Adrenal gland (tissue), 12 donors: ENCODE data around the gene MPP3. TPM values are rescaled to one million over a fixed set of nuclear protein-coding genes. Genes with fewer than 3 reads are reported as not detected.

Experiments
- DNase-seq, 7 donors: peaks; one replicate each; pipeline ENCODE4 v3.0.0-alpha.2; 2019 to 2020
- H3K27ac ChIP-seq, 5 donors: fragments of 200-600 bp; sonication (generic) in 4 of 5; 1 replicate in 3 of 5; 2 replicates in 2 of 5; pipeline versions ENCODE4 v1.5.1 to v1.8.0; 2016 to 2020; ENCODE audit warnings: mild to moderate bottlenecking in 1 of 5
- H3K27me3 ChIP-seq: fragments of 200-600 bp; 2 replicates; pipeline ENCODE4 v1.8.0; 2021
- H3K36me3 ChIP-seq, 2 donors: fragments of 200-600 bp; replicated peaks in 1 of 2; 1 replicate in 1 of 2; 2 replicates in 1 of 2; pipeline versions ENCODE4 v1.5.1 to v1.8.0; 2018 to 2022
- H3K4me1 ChIP-seq, 2 donors: fragments of 200-600 bp; replicated peaks in 1 of 2; 1 replicate in 1 of 2; 2 replicates in 1 of 2; pipeline versions ENCODE4 v1.5.1 to v1.8.0; 2018 to 2021
- H3K4me3 ChIP-seq, 4 donors: fragments of 200-600 bp; sonication (generic) in 3 of 4; one replicate each; pipeline ENCODE4 v1.5.1; 2016 to 2018
- H3K9me3 ChIP-seq, 3 donors: fragments of 200-600 bp; sonication (generic) in 1 of 3; replicated peaks in 1 of 3; 1 replicate in 2 of 3; 2 replicates in 1 of 3; pipeline versions ENCODE4 v1.5.1 to v1.8.0; 2016 to 2021
- CTCF ChIP-seq, 6 experiments: fragments of 450-650 bp in 4 of 6; fragments of 200-600 bp in 2 of 6; sonication (generic) in 1 of 6; IDR thresholded peaks; 1 replicate in 5 of 6; 2 replicates in 1 of 6; pipeline versions ENCODE4 v1.5.1 to v1.8.0; 2016 to 2021; ENCODE audit warnings: antibody characterized with exemption in 6 of 6, mild to moderate bottlenecking in 2 of 6, moderate library complexity in 1 of 6
- POLR2A ChIP-seq, 2 donors: fragments of 450-650 bp; IDR thresholded peaks; one replicate each; pipeline ENCODE4 v1.6.1; 2017; ENCODE audit warnings: antibody characterized with exemption in 2 of 2, mild to moderate bottlenecking in 2 of 2, moderate library complexity in 1 of 2
- WGBS, 4 donors: extraction: QIAGEN DNeasy Blood & Tissue Kit in 2 of 4; methylation state at CpG; one replicate each; pipeline versions ENCODE4 v1.1.5 to v1.1.7; 2013 to 2017; 5-methylcytosine and 5-hydroxymethylcytosine counted together
- intact Hi-C, 2 donors: fragments of 100-400 bp; cut with DNase I; formaldehyde crosslinking; loops; one replicate each; pipeline versions ENCODE4 v1.14.1 to v1.15.0; 2022 to 2023
- polyA plus RNA-seq, 3 donors: library from polyadenylated mRNA; stranded (reverse); fragments of 200-250 nt in 2 of 3; fragments of 350-450 nt in 1 of 3; fragmentation: Illumina TruSeq in 1 of 3; extraction: RNeasy Lipid Tissue Mini Kit (QIAGEN cat#74804) in 1 of 3; gene quantifications; one replicate each; pipeline ENCODE4 v1.2.3, GENCODE V29; 2013 to 2014
- total RNA-seq, 9 donors: library from RNA; depleted of rRNA in 4 of 9; stranded (reverse); fragments of >200 nt in 4 of 9; fragments of 120-200 nt in 1 of 9; fragmentation: NEBNext Ultra II Directional in 1 of 9; extraction: Animal tissue kit (Norgen Biotek cat#: 25700) in 1 of 9; gene quantifications; one replicate each; pipeline versions ENCODE4 v1.1.0 to v1.2.4, GENCODE V29; 2013 to 2023
- donor health status: healthy with polysubstance abuse.
- donor health status: Bipolar disorder and iron deficiency.
- donor health status: DM: yes; HTN: yes; CAD: no.
- donor health status: DM: no; HTN: no; CAD: no.
- donor health status: DM: no; HTN: no; CAD: no.
- donor health status: DM: yes; HTN: yes; CAD: no.

The MPP3 gene
- total and polyA plus RNA-seq, 12 donors: 0.60 to 10.6 (median 3.6) TPM

GRCh38 chr17:43784628-43785101, 48.3 kb downstream of the MPP3 start:
- Histone ChIP-seq H3K4me1 (peaks cover 0 to 4% of the 10 kb centered on the region in 2 donors), H3K36me3 (no peaks in the 10 kb centered on the region), H3K27ac (no peak overlapping the region), H3K27me3 (no peaks in the 10 kb centered on the region), H3K4me3 (no peak overlapping the region), H3K9me3 (no peaks in the 10 kb centered on the region)
- no peak for DNase-seq
- 70 to 74% (median 72%) methylated on average over 5 of the region's 5 CpGs for WGBS, 4 donors
- intact Hi-C loops: loop anchor here (5.0 to 10.0 kb wide), 2 partner anchors 50 to 63 kb away; partner anchors contain the start of genes CD300LG (in 1 of the 2) and MPP3 (in 1 of the 2)
- no peak for TF ChIP-seq POLR2A (IDR thresholded peaks at IDR 0.05)
- TF ChIP-seq CTCF (IDR thresholded peaks at IDR 0.05): no peak

GRCh38 chr17:43784068-43784467, 48.9 kb downstream of the MPP3 start:
- no peak for DNase-seq
- peaks cover 0 to 10% of the 10 kb centered on the region in 2 donors for H3K4me1 ChIP-seq
- H3K27me3 ChIP-seq: no peaks in the 10 kb centered on the region
- no peak overlapping the region for H3K4me3 ChIP-seq
- 54 to 66% (median 62%) methylated on average over 2 of the region's 2 CpGs for WGBS, 4 donors
- TF ChIP-seq POLR2A (IDR thresholded peaks at IDR 0.05): no peak
- no peak for TF ChIP-seq CTCF (IDR thresholded peaks at IDR 0.05)
- H3K27ac ChIP-seq: no peak overlapping the region
- no peaks in the 10 kb centered on the region for H3K36me3 ChIP-seq
- H3K9me3 ChIP-seq: no peaks in the 10 kb centered on the region
- intact Hi-C loops: loop anchor here (5.0 to 10.0 kb wide), 2 partner anchors 51 to 63 kb away; partner anchors contain the start of genes CD300LG (in 1 of the 2) and MPP3 (in 1 of the 2)

- intact Hi-C loops: loop anchor here (5.0 to 10.0 kb wide), 2 partner anchors 52 to 64 kb away; partner anchors contain the start of genes CD300LG (in 1 of the 2) and MPP3 (in 1 of the 2)
- no peaks in the 10 kb centered on the region for H3K27me3 ChIP-seq
- DNase-seq: no peak
- TF ChIP-seq POLR2A (IDR thresholded peaks at IDR 0.05) (no peak), CTCF (IDR thresholded peaks at IDR 0.05) (no peak)
- peaks cover 0 to 10% of the 10 kb centered on the region in 2 donors for H3K4me1 ChIP-seq
- WGBS, 4 donors: 80 to 82% (median 82%) methylated on average over 15 of the region's 15 CpGs
- H3K36me3 ChIP-seq: no peaks in the 10 kb centered on the region
- no peak overlapping the region for H3K27ac ChIP-seq
- H3K9me3 ChIP-seq: no peaks in the 10 kb centered on the region
- H3K4me3 ChIP-seq: no peak overlapping the region
Measured at GRCh38 chr17:43782913-43783680, 49.8 kb downstream of the MPP3 start.

- no peaks in the 10 kb centered on the region for H3K9me3 ChIP-seq
- WGBS, 4 donors: 38 to 64% (median 51%) methylated on average over 6 to 7 of the region's 7 CpGs
- intact Hi-C loops: loop anchor here (5.0 to 10.0 kb wide), 2 partner anchors 55 to 67 kb away; partner anchors contain the start of genes CD300LG (in 1 of the 2) and MPP3 (in 1 of the 2)
Measured at GRCh38 chr17:43780135-43780534, 52.8 kb downstream of the MPP3 start, which contains the start of gene CFAP97D1. Gene CFAP97D1 (plus strand): TSS chr17:43780435. CDS start chr17:43780463, 28 bp downstream.

More at GRCh38 chr17:43780135-43780534, 52.8 kb downstream of the MPP3 start, which contains the start of gene CFAP97D1:
- TF ChIP-seq CTCF (IDR thresholded peaks at IDR 0.05): no peak
- no peak for TF ChIP-seq POLR2A (IDR thresholded peaks at IDR 0.05)
- Histone ChIP-seq H3K4me3 (peak within 1 kb of the TSS; percentile 22 to 81 (median 62)), H3K4me1 (peaks cover 12 to 30% of the 10 kb centered on the region in 2 donors), H3K27me3 (no peaks in the 10 kb centered on the region), H3K27ac (peak within 1 kb of the TSS in 4 of 5 donors; percentile 98 to 100 (median 100)), H3K36me3 (peaks cover 0 to 2% of the 10 kb centered on the region in 2 donors)
- peak in 1 of 7 donors; percentile 53 for DNase-seq
